OCI-LY7 (cell line): ENCODE results near the gene EFNA2. TPM values are rescaled to one million over a fixed set of nuclear protein-coding genes. Genes with fewer than 3 reads are reported as not detected.

Experiments
- BruUV-seq: library from RNA; stranded (reverse); fragments of 400-500 nt; replicated peaks from 2 replicates; lab custom pipeline; 2021; lab: Mats Ljungman, UMichigan
- CTCF ChIA-PET: fragments of 300-600 bp; sonication (Branson Sonifier 250); formaldehyde crosslinking; loops from one replicate; lab custom pipeline; 2022; ENCODE audit warnings: antibody characterized with exemption; ENCODE audit not compliant: unreplicated experiment; lab: Charles Lee
- POLR2A ChIA-PET: fragments of 300-600 bp; sonication (Branson Sonifier 250); formaldehyde crosslinking; loops from one replicate; lab custom pipeline; 2022; ENCODE audit warnings: antibody characterized with exemption; lab: Charles Lee
- DNase-seq: peaks from one replicate; pipeline ENCODE4 v3.0.0-alpha.2; 2015; ENCODE audit warnings: low spot score
- H2AFZ ChIP-seq: fragments of 200-600 bp; sonication (generic), shearing (Covaris generic); 2 replicates; pipeline ENCODE4 v1.6.1; 2014; ENCODE audit warnings: mild to moderate bottlenecking, antibody characterized with exemption, low read length, moderate library complexity
- H3K27ac ChIP-seq: fragments of 200-600 bp; sonication (generic); 2 replicates; pipeline ENCODE4 v1.5.1; 2014; ENCODE audit warnings: mixed run types, low read depth, mild to moderate bottlenecking, moderate library complexity, low read length, inconsistent platforms; ENCODE audit not compliant: poor library complexity, severe bottlenecking
- H3K36me3 ChIP-seq: fragments of 200-600 bp; sonication (generic); 2 replicates; pipeline ENCODE4 v1.6.1; 2014; ENCODE audit warnings: mild to moderate bottlenecking, antibody characterized with exemption, low read length, moderate library complexity, mixed read lengths; ENCODE audit not compliant: insufficient read depth
- H3K4me1 ChIP-seq: fragments of 200-600 bp; sonication (generic); 2 replicates; pipeline ENCODE4 v1.5.1; 2014; ENCODE audit warnings: mild to moderate bottlenecking, low read length; ENCODE audit not compliant: insufficient read depth, poor library complexity, severe bottlenecking
- H3K4me2 ChIP-seq: fragments of 200-600 bp; sonication (generic); 2 replicates; pipeline ENCODE4 v1.6.1; 2014; ENCODE audit warnings: mild to moderate bottlenecking, low read length
- H3K4me3 ChIP-seq: fragments of 200-600 bp; sonication (generic); 2 replicates; pipeline ENCODE4 v1.5.1; 2014; ENCODE audit warnings: mild to moderate bottlenecking, low read depth, low read length; ENCODE audit not compliant: poor library complexity, severe bottlenecking
- H3K79me2 ChIP-seq: fragments of 200-600 bp; sonication (generic); 2 replicates; pipeline ENCODE4 v1.6.1; 2016; ENCODE audit warnings: low read depth, mild to moderate bottlenecking, low read length, moderate library complexity, mixed read lengths; ENCODE audit not compliant: insufficient read depth
- H3K9me2 ChIP-seq: fragments of 200-600 bp; sonication (generic); 2 replicates; pipeline ENCODE4 v1.6.1; 2016; ENCODE audit warnings: mild to moderate bottlenecking, low read length, mixed read lengths; ENCODE audit not compliant: insufficient read depth
- H3K9me3 ChIP-seq: fragments of 200-600 bp; sonication (generic); 2 replicates; pipeline ENCODE4 v1.6.1; 2014; ENCODE audit warnings: mild to moderate bottlenecking, mixed run types, low read length, mixed read lengths
- H4K20me1 ChIP-seq: fragments of 200-600 bp; sonication (generic); 2 replicates; pipeline ENCODE4 v1.6.1; 2014; ENCODE audit warnings: mild to moderate bottlenecking, antibody characterized with exemption, low read length, moderate library complexity, mixed read lengths; ENCODE audit not compliant: insufficient read depth
- EZH2phosphoT487 ChIP-seq: fragments of 200-600 bp; sonication (generic); IDR thresholded peaks from 2 replicates; pipeline ENCODE4 v1.6.1; 2018; ENCODE audit warnings: low read depth, borderline replicate concordance, mild to moderate bottlenecking, mixed run types, antibody characterized with exemption, low read length, moderate library complexity, mixed read lengths
- intact Hi-C: fragments of 100-400 bp; cut with micrococcal nuclease; formaldehyde crosslinking; loops from one replicate; pipeline ENCODE4 v1.10.0; 2022; ENCODE audit not compliant: unreplicated experiment
- total RNA-seq, 2 experiments: library from RNA; depleted of rRNA in 1 of 2; stranded (reverse); fragments of >200 nt in 1 of 2; shearing (Covaris generic) in 1 of 2; gene quantifications; 2 replicates each; pipeline ENCODE4 v1.2.3, GENCODE V29; 2014 to 2022
- TF ChIP-seq, protein P1 (sequence below): fragments of 200-600 bp; sonication (generic); conservative IDR thresholded peaks from 2 replicates; pipeline ENCODE4 v1.5.1; 2014; ENCODE audit warnings: mild to moderate bottlenecking, antibody characterized with exemption, low read length, moderate library complexity, mixed read lengths

EFNA2 gene
- total RNA-seq, 2 experiments from 2014 or later = not detected

DNA sequence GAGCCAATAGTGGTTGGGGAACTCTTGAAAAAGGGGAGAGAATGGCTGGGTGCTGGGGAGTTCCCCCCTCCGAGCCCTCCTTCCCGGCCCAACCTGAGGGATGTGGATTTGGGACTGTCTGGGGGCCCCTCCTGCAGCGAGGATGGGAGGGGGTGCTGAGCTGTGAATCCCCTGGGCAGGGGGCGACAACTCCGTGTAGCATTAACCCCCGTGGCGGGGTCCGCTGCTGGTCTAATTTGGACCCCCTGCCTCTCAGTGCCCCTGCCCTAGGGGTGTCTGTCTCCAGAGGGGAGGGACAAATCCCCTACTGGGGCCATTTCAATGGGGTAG, 27.5 kb upstream of the EFNA2 start:
- DNase-seq = no peak
- H3K4me2 ChIP-seq = peak overlapping the region; percentile 90
- H3K4me1 ChIP-seq = peaks cover 54% of the 10 kb centered on the region
- H3K27ac ChIP-seq = peak overlapping the region; percentile 87
- ChIA-PET POLR2A (no interaction called here), CTCF (no interaction called here)
- no peak for TF ChIP-seq EZH2phosphoT487
- TF ChIP-seq, protein P1, sequence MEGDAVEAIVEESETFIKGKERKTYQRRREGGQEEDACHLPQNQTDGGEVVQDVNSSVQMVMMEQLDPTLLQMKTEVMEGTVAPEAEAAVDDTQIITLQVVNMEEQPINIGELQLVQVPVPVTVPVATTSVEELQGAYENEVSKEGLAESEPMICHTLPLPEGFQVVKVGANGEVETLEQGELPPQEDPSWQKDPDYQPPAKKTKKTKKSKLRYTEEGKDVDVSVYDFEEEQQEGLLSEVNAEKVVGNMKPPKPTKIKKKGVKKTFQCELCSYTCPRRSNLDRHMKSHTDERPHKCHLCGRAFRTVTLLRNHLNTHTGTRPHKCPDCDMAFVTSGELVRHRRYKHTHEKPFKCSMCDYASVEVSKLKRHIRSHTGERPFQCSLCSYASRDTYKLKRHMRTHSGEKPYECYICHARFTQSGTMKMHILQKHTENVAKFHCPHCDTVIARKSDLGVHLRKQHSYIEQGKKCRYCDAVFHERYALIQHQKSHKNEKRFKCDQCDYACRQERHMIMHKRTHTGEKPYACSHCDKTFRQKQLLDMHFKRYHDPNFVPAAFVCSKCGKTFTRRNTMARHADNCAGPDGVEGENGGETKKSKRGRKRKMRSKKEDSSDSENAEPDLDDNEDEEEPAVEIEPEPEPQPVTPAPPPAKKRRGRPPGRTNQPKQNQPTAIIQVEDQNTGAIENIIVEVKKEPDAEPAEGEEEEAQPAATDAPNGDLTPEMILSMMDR = 0 out of 2 replicates have a peak, but pooled peaks have one; percentile 1
- no peaks in the 10 kb centered on the region for H3K9me3 ChIP-seq
- intact Hi-C loops = no loop called here
- BruUV-seq = TSS peak; percentile 77
- H3K9me2 ChIP-seq = no peaks in the 10 kb centered on the region
- peak overlapping the region; percentile 78 for H3K4me3 ChIP-seq
- H3K36me3 ChIP-seq = peaks cover 51% of the 10 kb centered on the region
- H4K20me1 ChIP-seq = 0 out of 2 replicates have a peak, but pooled peaks cover 7% of the 10 kb centered on the region
- peaks cover 35% of the 10 kb centered on the region; the same call in 1 of the 2 replicates for H3K79me2 ChIP-seq
- H2AFZ ChIP-seq = no peak overlapping the region

DNA sequence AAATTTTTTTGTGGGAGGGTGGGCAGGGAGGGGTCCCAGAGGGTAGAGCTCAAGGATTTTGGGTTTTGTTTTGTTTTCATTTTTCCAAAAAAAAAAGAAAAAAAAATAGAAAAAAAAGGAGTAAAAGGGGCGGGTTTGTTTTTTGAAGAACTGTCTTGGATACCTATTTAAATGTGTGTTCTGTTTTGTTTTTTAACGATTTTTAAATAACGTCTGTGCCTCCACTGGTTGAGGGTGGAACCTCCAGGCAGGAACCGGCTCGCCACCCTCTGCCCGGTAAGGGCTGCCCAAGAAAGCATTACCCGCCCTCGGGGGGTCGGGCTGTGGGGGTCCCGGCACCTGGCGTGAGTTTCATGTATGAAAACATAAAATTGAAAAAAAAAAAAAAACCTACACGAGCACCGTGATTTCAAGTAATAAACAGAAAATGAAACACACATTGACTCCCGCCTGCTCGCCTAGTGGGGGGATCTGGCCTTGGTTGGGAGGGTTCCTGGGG, 26.9 kb upstream of the EFNA2 start:
- intact Hi-C loops = no loop called here
- Histone ChIP-seq H3K4me3 (peak overlapping the region; percentile 78), H3K27ac (peak overlapping the region; percentile 87), H3K36me3 (peaks cover 45% of the 10 kb centered on the region), H3K79me2 (peaks cover 33% of the 10 kb centered on the region; the same call in 1 of the 2 replicates), H2AFZ (no peak overlapping the region), H3K4me2 (peak overlapping the region; percentile 90), H3K9me2 (no peaks in the 10 kb centered on the region), H3K4me1 (peaks cover 54% of the 10 kb centered on the region), H4K20me1 (0 out of 2 replicates have a peak, but pooled peaks cover 1% of the 10 kb centered on the region), H3K9me3 (no peaks in the 10 kb centered on the region)
- no TSS peak for BruUV-seq
- TF ChIP-seq, protein P1 = 0 out of 2 replicates have a peak, but pooled peaks have one; percentile 13
- no peak for TF ChIP-seq EZH2phosphoT487
- peak; percentile 46 for DNase-seq
- POLR2A ChIA-PET = interaction anchor here (1.0 kb wide), 1 partner anchor 10 kb away, joined by 4 read pairs; no protein-coding TSS in a partner anchor
- CTCF ChIA-PET = no interaction called here

DNA sequence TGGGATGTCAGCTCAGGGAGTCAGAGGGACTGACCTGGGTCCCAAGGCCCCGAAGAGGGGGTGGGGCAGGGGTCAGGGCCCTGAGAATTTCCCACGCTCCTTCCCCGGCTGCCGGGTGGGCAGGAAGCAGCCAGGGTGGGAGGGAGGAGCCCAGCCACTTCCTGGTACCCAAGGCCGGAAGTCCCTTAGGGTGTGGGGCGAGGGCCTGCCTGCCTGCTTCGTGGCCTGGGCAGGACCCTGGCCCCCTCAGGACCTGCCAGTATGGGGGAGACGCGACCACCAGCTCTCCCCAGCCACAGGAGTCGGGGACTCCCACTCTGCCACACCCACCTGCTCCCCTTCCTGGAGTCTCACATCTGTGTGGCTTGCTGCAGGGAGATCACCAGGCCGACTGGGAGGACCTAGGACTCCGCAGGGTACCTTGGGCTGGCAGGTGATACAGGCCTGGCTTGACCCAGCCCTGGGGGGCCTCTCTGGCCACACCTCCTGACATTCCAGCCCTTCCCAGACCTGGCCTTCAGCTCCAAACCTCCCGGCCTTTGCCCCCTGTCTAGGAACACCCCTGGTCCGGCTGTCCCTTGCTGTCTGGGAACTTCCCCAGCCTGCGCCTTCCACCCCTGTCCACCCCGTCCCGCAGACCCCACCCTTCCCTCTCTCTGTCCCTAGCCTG, 26.3 kb upstream of the EFNA2 start:
- POLR2A ChIA-PET = interaction anchor here (1.0 kb wide), 1 partner anchor 9 kb away, joined by 4 read pairs; no protein-coding TSS in a partner anchor
- peak; percentile 79 for DNase-seq
- H3K36me3 ChIP-seq = peaks cover 45% of the 10 kb centered on the region
- no TSS peak for BruUV-seq
- H3K9me2 ChIP-seq = no peaks in the 10 kb centered on the region
- H3K4me2 ChIP-seq = peak overlapping the region; percentile 90
- CTCF ChIA-PET = no interaction called here
- no peak overlapping the region for H2AFZ ChIP-seq
- intact Hi-C loops = no loop called here
- peak overlapping the region; percentile 87 for H3K27ac ChIP-seq
- peak overlapping the region; percentile 78 for H3K4me3 ChIP-seq
- TF ChIP-seq, protein P1 = no peak
- TF ChIP-seq EZH2phosphoT487 = no peak
- no peaks in the 10 kb centered on the region for H4K20me1 ChIP-seq
- H3K79me2 ChIP-seq = peaks cover 32% of the 10 kb centered on the region; the same call in 1 of the 2 replicates
- H3K4me1 ChIP-seq = peaks cover 59% of the 10 kb centered on the region
- no peaks in the 10 kb centered on the region for H3K9me3 ChIP-seq
